ENCODE measurements around the gene ANKRD34A.

The ANKRD34A gene

GRCh38 chr1:145964328-145965118 is at the start of gene ANKRD34A, which contains the start of gene POLR3GL:
Gene ANKRD34A, minus strand, starts transcription at chr1:145964575. Its CDS starts 2,816 bp downstream, at chr1:145961759.
Gene POLR3GL, plus strand, starts transcription at chr1:145964690. Its CDS starts 10,176 bp downstream, at chr1:145974866.
- Histone ChIP-seq H3K36me3 (ENCODE audit: insufficient read depth) (no peaks in the 10 kb centered on the region), H3K4me3 (IDR thresholded peaks at IDR 0.05; ENCODE audit: insufficient read depth, low read depth, low read length) (peak within 1 kb of the TSS; percentile 100), H3K27ac (peak within 1 kb of the TSS; percentile 4; the same call in 1 of the 2 replicates), H2AFZ (ENCODE audit: low read depth) (peak within 1 kb of the TSS; percentile 72), H3K4me1 (ENCODE audit: low read depth, poor library complexity, severe bottlenecking) (peaks cover 21% of the 10 kb centered on the region), H3K4me2 (peak within 1 kb of the TSS; percentile 88), H3K79me2 (ENCODE audit: insufficient read depth, low read depth) (no peaks in the 10 kb centered on the region), H3K9ac (peak within 1 kb of the TSS; percentile 33; the same call in 1 of the 2 replicates), H4K20me1 (ENCODE audit: insufficient read depth) (no peaks in the 10 kb centered on the region), H3K27me3 (ENCODE audit: insufficient read depth, low read depth) (no peaks in the 10 kb centered on the region)
- TF ChIP-seq, protein P1, sequence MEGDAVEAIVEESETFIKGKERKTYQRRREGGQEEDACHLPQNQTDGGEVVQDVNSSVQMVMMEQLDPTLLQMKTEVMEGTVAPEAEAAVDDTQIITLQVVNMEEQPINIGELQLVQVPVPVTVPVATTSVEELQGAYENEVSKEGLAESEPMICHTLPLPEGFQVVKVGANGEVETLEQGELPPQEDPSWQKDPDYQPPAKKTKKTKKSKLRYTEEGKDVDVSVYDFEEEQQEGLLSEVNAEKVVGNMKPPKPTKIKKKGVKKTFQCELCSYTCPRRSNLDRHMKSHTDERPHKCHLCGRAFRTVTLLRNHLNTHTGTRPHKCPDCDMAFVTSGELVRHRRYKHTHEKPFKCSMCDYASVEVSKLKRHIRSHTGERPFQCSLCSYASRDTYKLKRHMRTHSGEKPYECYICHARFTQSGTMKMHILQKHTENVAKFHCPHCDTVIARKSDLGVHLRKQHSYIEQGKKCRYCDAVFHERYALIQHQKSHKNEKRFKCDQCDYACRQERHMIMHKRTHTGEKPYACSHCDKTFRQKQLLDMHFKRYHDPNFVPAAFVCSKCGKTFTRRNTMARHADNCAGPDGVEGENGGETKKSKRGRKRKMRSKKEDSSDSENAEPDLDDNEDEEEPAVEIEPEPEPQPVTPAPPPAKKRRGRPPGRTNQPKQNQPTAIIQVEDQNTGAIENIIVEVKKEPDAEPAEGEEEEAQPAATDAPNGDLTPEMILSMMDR (conservative IDR thresholded peaks at IDR 0.05; ENCODE audit: low read depth, low read length): 0 out of 2 replicates have a peak, but pooled peaks have one; percentile 22

DNA sequence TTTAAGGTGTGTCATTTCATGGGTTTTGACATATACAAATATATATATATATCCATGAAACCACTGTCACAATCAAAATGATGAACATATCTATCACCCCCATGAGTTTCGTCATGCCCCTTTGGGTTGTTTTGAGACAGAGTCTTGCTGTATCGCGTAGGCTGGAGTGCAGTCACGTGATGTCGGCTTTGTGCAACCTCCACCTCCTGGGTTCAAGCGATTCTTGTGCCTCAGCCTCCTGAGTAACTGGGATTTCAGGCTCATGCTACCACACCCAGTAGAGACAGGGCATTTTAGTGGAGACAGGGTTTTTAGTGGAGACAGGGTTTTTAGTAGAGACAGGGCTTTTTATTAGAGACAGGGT is 49.2 kb upstream of the ANKRD34A start:
- H3K27ac ChIP-seq: no peak overlapping the region
- TF ChIP-seq, protein P1 (conservative IDR thresholded peaks at IDR 0.05; ENCODE audit: low read depth, low read length): no peak
- no peak overlapping the region for H3K9ac ChIP-seq
- no peaks in the 10 kb centered on the region for H3K79me2 ChIP-seq (ENCODE audit: insufficient read depth, low read depth)
- no peak overlapping the region for H2AFZ ChIP-seq (ENCODE audit: low read depth)
- H3K36me3 ChIP-seq (ENCODE audit: insufficient read depth): no peaks in the 10 kb centered on the region
- peaks cover 7% of the 10 kb centered on the region for H3K4me1 ChIP-seq (ENCODE audit: low read depth, poor library complexity, severe bottlenecking)
- H3K27me3 ChIP-seq (ENCODE audit: insufficient read depth, low read depth): no peaks in the 10 kb centered on the region
- no peak overlapping the region for H3K4me3 ChIP-seq (IDR thresholded peaks at IDR 0.05; ENCODE audit: insufficient read depth, low read depth, low read length)
- H3K4me2 ChIP-seq: no peak overlapping the region; the same call in 1 of the 2 replicates
- no peaks in the 10 kb centered on the region for H4K20me1 ChIP-seq (ENCODE audit: insufficient read depth)

DNA sequence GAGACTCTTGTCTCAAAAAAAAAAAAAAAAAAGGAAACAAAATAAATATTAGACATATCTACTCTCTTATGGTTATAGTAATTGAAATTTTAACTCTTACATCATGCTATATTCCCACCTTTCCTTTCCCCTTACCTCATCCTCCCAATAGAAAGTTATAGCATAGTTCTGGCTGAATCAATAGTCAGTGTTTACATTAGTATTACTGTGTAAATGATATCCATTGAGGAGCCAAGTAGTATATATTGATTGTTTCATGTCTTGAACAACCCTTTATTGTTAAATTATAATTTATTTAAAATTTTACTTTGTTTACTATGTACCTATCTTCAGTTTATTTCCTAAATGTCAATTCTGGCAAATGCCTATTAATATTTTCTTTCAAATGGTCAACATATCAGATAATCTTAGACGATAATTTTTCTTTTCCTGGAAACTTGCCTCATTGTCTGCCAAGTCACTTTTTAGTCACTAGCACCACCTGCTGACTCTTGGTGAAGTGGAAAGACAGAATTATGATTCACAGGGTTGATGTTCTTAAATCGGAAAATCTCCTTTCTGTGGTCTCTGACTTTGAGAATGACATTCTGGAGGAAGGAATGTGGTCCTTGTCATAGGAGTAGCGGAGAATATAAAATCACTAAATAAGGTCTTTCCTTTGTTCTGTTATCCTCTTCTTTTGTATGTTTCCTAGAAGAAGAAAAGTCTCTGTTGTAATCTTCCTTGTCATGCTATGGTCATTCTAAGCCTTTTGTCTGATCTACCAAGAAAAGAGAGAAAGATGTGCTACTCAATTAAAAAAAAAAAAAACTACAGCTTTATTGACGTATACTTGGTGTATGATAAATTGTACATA is 48.6 kb upstream of the ANKRD34A start:
- TF ChIP-seq, protein P1 (conservative IDR thresholded peaks at IDR 0.05; ENCODE audit: low read depth, low read length): peak; percentile 97
- H3K4me3 ChIP-seq (IDR thresholded peaks at IDR 0.05; ENCODE audit: insufficient read depth, low read depth, low read length): no peak overlapping the region
- H3K79me2 ChIP-seq (ENCODE audit: insufficient read depth, low read depth): no peaks in the 10 kb centered on the region
- peaks cover 7% of the 10 kb centered on the region for H3K4me1 ChIP-seq (ENCODE audit: low read depth, poor library complexity, severe bottlenecking)
- H3K27me3 ChIP-seq (ENCODE audit: insufficient read depth, low read depth): no peaks in the 10 kb centered on the region
- H2AFZ ChIP-seq (ENCODE audit: low read depth): no peak overlapping the region
- H3K9ac ChIP-seq: no peak overlapping the region
- no peaks in the 10 kb centered on the region for H4K20me1 ChIP-seq (ENCODE audit: insufficient read depth)
- H3K36me3 ChIP-seq (ENCODE audit: insufficient read depth): no peaks in the 10 kb centered on the region
- no peak overlapping the region for H3K27ac ChIP-seq
- peak overlapping the region; percentile 1; the same call in 1 of the 2 replicates for H3K4me2 ChIP-seq

- Histone ChIP-seq H3K79me2 (ENCODE audit: insufficient read depth, low read depth) (no peaks in the 10 kb centered on the region), H3K4me1 (ENCODE audit: low read depth, poor library complexity, severe bottlenecking) (peaks cover 17% of the 10 kb centered on the region), H2AFZ (ENCODE audit: low read depth) (no peak overlapping the region), H3K9ac (no peak overlapping the region), H3K27ac (no peak overlapping the region), H3K27me3 (ENCODE audit: insufficient read depth, low read depth) (no peaks in the 10 kb centered on the region), H3K36me3 (ENCODE audit: insufficient read depth) (no peaks in the 10 kb centered on the region), H3K4me3 (IDR thresholded peaks at IDR 0.05; ENCODE audit: insufficient read depth, low read depth, low read length) (no peak overlapping the region), H4K20me1 (ENCODE audit: insufficient read depth) (no peaks in the 10 kb centered on the region), H3K4me2 (no peak overlapping the region)
- TF ChIP-seq, protein P1 (conservative IDR thresholded peaks at IDR 0.05; ENCODE audit: low read depth, low read length): no peak
Measured at GRCh38 chr1:146010126-146010738, 45.9 kb upstream of the ANKRD34A start.
